GM23338 (cell line): ENCODE data around the gene FANCC. TPM values are rescaled to one million over a fixed set of nuclear protein-coding genes. Genes with fewer than 3 reads are reported as not detected.

Experiments
- ATAC-seq: fragments of 200-7000 bp; cut with Tn5 transposase; 3 replicates; pipeline ENCODE4 v1.9.1; 2020
- DNase-seq: peaks from one replicate; pipeline ENCODE4 v3.0.0-alpha.2; 2015; ENCODE audit warnings: low spot score
- H2AFZ ChIP-seq: fragments of 200-600 bp; sonication (generic); 2 replicates; pipeline ENCODE4 v1.8.0; 2016; ENCODE audit warnings: antibody characterized with exemption, mild to moderate bottlenecking, moderate library complexity
- H3F3A ChIP-seq: fragments of 200-600 bp; sonication (generic); replicated peaks from 2 replicates; pipeline ENCODE4 v1.8.0; 2017; ENCODE audit warnings: antibody characterized with exemption, mixed run types, low read depth
- H3K27ac ChIP-seq: fragments of 200-600 bp; sonication (generic); 2 replicates; pipeline ENCODE4 v1.6.1; 2016; ENCODE audit warnings: low read depth
- H3K27me3 ChIP-seq: fragments of 200-600 bp; sonication (generic); 2 replicates; pipeline ENCODE4 v1.8.0; 2016; ENCODE audit warnings: mild to moderate bottlenecking, mixed run types, moderate library complexity; ENCODE audit not compliant: insufficient read depth
- H3K36me3 ChIP-seq: fragments of 200-600 bp; sonication (generic); 2 replicates; pipeline ENCODE4 v1.8.0; 2016; ENCODE audit warnings: mild to moderate bottlenecking; ENCODE audit not compliant: insufficient read depth
- H3K4me1 ChIP-seq: fragments of 200-600 bp; sonication (generic); 2 replicates; pipeline ENCODE4 v1.8.0; 2016; ENCODE audit warnings: mild to moderate bottlenecking, moderate library complexity; ENCODE audit not compliant: insufficient read depth
- H3K4me2 ChIP-seq: fragments of 200-600 bp; sonication (generic); 2 replicates; pipeline ENCODE4 v1.7.1; 2017; ENCODE audit warnings: mixed run types
- H3K4me3 ChIP-seq: fragments of 200-600 bp; sonication (generic); 2 replicates; pipeline ENCODE4 v1.6.1; 2016; ENCODE audit warnings: mixed run types
- H3K79me2 ChIP-seq: fragments of 200-600 bp; sonication (generic); replicated peaks from 2 replicates; pipeline ENCODE4 v1.8.0; 2017; ENCODE audit warnings: mild to moderate bottlenecking; ENCODE audit not compliant: insufficient read depth
- H3K9me2 ChIP-seq: fragments of 200-600 bp; sonication (generic); 2 replicates; pipeline ENCODE4 v1.8.0; 2017; ENCODE audit not compliant: insufficient read depth
- H4K20me1 ChIP-seq: fragments of 200-600 bp; sonication (generic); replicated peaks from 2 replicates; pipeline ENCODE4 v1.8.0; 2017; ENCODE audit warnings: mild to moderate bottlenecking; ENCODE audit not compliant: insufficient read depth
- H3K27ac Mint-ChIP-seq: 2 replicates; pipeline ENCODE4 v1.8.0; 2020; ENCODE audit warnings: inconsistent platforms, mild to moderate bottlenecking, moderate library complexity, mixed read lengths
- H3K27me3 Mint-ChIP-seq: 3 replicates; pipeline ENCODE4 v1.8.0; 2022; ENCODE audit warnings: low read depth, mild to moderate bottlenecking, moderate library complexity, mixed read lengths, inconsistent platforms; ENCODE audit not compliant: insufficient read depth, poor library complexity
- H3K36me3 Mint-ChIP-seq: 3 replicates; pipeline ENCODE4 v1.8.0; 2021; ENCODE audit warnings: low read depth, mild to moderate bottlenecking, inconsistent platforms, moderate library complexity, mixed read lengths
- H3K4me1 Mint-ChIP-seq: 3 replicates; pipeline ENCODE4 v1.8.0; 2020; ENCODE audit warnings: mild to moderate bottlenecking, inconsistent platforms, mixed read lengths
- H3K4me3 Mint-ChIP-seq: 3 replicates; pipeline ENCODE4 v1.8.0; 2021; ENCODE audit warnings: moderate library complexity, mild to moderate bottlenecking, inconsistent platforms, mixed read lengths
- H3K9me3 Mint-ChIP-seq: 3 replicates; pipeline ENCODE4 v1.8.0; 2020; ENCODE audit warnings: moderate library complexity, mild to moderate bottlenecking, inconsistent platforms, mixed read lengths
- CREB1 ChIP-seq: fragments of 250-450 bp; sonication (Bioruptor Pico); IDR thresholded peaks from 2 replicates; pipeline ENCODE4 v1.5.0; 2020; ENCODE audit warnings: low read depth, mild to moderate bottlenecking, moderate library complexity
- EZH2phosphoT487 ChIP-seq: fragments of 200-600 bp; sonication (generic); IDR thresholded peaks from one replicate; pipeline ENCODE4 v1.8.1; 2018; ENCODE audit warnings: antibody characterized with exemption; ENCODE audit not compliant: unreplicated experiment
- JUNB ChIP-seq: IDR thresholded peaks from one replicate; pipeline ENCODE4 v1.6.1; 2016; ENCODE audit warnings: antibody characterized with exemption; ENCODE audit not compliant: unreplicated experiment
- NANOG ChIP-seq: IDR thresholded peaks from 2 replicates; pipeline ENCODE4 v1.6.1; 2016; ENCODE audit warnings: antibody characterized with exemption, borderline replicate concordance
- POLR2AphosphoS5 ChIP-seq: IDR thresholded peaks from 2 replicates; pipeline ENCODE4 v1.6.1; 2016; ENCODE audit warnings: antibody characterized with exemption, low read depth
- STAT1 ChIP-seq: IDR thresholded peaks from one replicate; pipeline ENCODE4 v1.6.1; 2016; ENCODE audit warnings: antibody characterized with exemption; ENCODE audit not compliant: unreplicated experiment
- ZNF114 ChIP-seq: fragments of 250-450 bp; sonication (Bioruptor Pico); IDR thresholded peaks from 2 replicates; pipeline ENCODE4 v1.5.0; 2020; ENCODE audit warnings: mild to moderate bottlenecking, moderate library complexity
- ZNF331 ChIP-seq: fragments of 250-450 bp; sonication (Bioruptor Pico); IDR thresholded peaks from 2 replicates; pipeline ENCODE4 v1.5.0; 2020; ENCODE audit warnings: low read depth, mild to moderate bottlenecking, moderate library complexity
- polyA plus RNA-seq: library from polyadenylated mRNA; unstranded; fragments of >200 nt; fragmentation: Nextera tagmentation; extraction: Ambion mirVana; gene quantifications from 2 replicates; pipeline ENCODE4 v1.2.1, GENCODE V29; 2016
- total RNA-seq: library from RNA; depleted of rRNA; stranded (reverse); fragments of >200 nt; shearing (Covaris generic); gene quantifications from 2 replicates; pipeline ENCODE4 v1.2.3, GENCODE V29; 2014
- TF ChIP-seq, protein P1 (sequence below): IDR thresholded peaks from 2 replicates; pipeline ENCODE4 v1.6.1; 2016; ENCODE audit warnings: antibody characterized with exemption
- TF ChIP-seq, protein P2 (sequence below), 2 experiments: fragments of 200-600 bp in 1 of 2; sonication (generic) in 1 of 2; conservative IDR thresholded peaks; 2 replicates each; pipeline versions ENCODE4 v1.5.1 to v1.6.1; 2016 to 2017; ENCODE audit warnings: antibody characterized with exemption in 2 of 2, low read depth in 2 of 2, mild to moderate bottlenecking in 2 of 2, moderate library complexity in 1 of 2

Gene FANCC
- total and polyA plus RNA-seq, 2 experiments from 2014 or later: 7.8 to 18.1 TPM

DNA sequence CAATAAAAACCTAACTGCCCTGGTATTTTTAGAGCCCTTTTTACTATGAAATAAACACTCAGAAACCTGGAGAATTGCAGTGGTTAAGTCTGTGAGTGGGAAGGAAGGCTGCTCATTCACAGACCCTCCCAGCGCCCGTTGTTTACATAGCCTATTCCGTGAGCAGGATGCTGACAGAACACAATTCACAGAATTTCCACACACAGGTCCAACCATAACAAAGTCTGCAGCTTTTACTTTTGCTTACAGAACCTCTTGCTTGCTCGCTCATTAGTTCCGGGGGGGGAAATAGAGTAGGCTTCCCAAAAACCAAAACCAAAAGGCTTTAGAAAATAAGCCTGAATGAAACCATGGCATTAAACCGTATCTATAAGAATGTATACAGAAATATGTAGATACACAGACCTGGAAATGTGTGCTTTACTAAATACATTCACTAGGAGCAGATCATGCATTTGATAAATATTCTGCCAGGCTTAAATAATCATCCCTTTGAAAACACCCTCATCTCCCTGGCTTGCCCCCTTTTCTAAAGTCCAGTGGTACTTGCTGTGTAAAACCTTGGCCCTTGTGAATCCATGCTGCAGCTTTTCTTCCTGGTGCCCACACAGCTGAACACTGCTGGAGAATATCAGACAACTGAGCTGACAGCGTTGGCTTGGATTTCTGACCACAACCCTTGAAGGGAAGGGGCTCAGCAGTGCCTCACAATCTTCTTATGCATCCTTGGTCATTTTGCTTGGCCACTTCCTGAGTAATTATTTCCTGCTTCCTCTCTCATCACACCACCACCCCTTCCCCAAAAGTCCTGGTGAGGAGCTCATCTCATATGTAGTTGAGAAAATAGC, 128.0 kb downstream of the FANCC start:
- H3K27ac Mint-ChIP-seq: no peak overlapping the region; the same call in 1 of the 2 replicates
- ATAC-seq (no peak), DNase-seq (no peak)
- Histone ChIP-seq H3K4me3 (no peak overlapping the region), H3K9me2 (peaks cover 3% of the 10 kb centered on the region), H3K79me2 (no peaks in the 10 kb centered on the region), H3F3A (no peaks in the 10 kb centered on the region), H3K4me2 (no peak overlapping the region), H3K27me3 (no peaks in the 10 kb centered on the region), H3K27ac (no peak overlapping the region), H4K20me1 (no peaks in the 10 kb centered on the region), H3K36me3 (no peaks in the 10 kb centered on the region), H3K4me1 (no peaks in the 10 kb centered on the region), H2AFZ (no peak overlapping the region)
- H3K4me3 Mint-ChIP-seq: no peak overlapping the region; the same call in 2 of the 3 replicates
- H3K9me3 Mint-ChIP-seq: no peaks in the 10 kb centered on the region
- H3K27me3 Mint-ChIP-seq: peaks cover 9% of the 10 kb centered on the region
- H3K4me1 Mint-ChIP-seq: peaks cover 29% of the 10 kb centered on the region
- TF ChIP-seq, protein P1, sequence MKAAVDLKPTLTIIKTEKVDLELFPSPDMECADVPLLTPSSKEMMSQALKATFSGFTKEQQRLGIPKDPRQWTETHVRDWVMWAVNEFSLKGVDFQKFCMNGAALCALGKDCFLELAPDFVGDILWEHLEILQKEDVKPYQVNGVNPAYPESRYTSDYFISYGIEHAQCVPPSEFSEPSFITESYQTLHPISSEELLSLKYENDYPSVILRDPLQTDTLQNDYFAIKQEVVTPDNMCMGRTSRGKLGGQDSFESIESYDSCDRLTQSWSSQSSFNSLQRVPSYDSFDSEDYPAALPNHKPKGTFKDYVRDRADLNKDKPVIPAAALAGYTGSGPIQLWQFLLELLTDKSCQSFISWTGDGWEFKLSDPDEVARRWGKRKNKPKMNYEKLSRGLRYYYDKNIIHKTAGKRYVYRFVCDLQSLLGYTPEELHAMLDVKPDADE: no peak
- no peak for TF ChIP-seq STAT1
- TF ChIP-seq JUNB: no peak
- TF ChIP-seq ZNF114 (CRISPR knock-in tag): no peak
- TF ChIP-seq, protein P2, sequence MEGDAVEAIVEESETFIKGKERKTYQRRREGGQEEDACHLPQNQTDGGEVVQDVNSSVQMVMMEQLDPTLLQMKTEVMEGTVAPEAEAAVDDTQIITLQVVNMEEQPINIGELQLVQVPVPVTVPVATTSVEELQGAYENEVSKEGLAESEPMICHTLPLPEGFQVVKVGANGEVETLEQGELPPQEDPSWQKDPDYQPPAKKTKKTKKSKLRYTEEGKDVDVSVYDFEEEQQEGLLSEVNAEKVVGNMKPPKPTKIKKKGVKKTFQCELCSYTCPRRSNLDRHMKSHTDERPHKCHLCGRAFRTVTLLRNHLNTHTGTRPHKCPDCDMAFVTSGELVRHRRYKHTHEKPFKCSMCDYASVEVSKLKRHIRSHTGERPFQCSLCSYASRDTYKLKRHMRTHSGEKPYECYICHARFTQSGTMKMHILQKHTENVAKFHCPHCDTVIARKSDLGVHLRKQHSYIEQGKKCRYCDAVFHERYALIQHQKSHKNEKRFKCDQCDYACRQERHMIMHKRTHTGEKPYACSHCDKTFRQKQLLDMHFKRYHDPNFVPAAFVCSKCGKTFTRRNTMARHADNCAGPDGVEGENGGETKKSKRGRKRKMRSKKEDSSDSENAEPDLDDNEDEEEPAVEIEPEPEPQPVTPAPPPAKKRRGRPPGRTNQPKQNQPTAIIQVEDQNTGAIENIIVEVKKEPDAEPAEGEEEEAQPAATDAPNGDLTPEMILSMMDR (conservative IDR thresholded peaks at IDR 0.05; ENCODE audit: low read depth in 2 of 2): no peak
- no peak for TF ChIP-seq POLR2AphosphoS5
- no peak for TF ChIP-seq NANOG
- TF ChIP-seq CREB1 (CRISPR knock-in tag): no peak
- H3K36me3 Mint-ChIP-seq: no peaks in the 10 kb centered on the region

DNA sequence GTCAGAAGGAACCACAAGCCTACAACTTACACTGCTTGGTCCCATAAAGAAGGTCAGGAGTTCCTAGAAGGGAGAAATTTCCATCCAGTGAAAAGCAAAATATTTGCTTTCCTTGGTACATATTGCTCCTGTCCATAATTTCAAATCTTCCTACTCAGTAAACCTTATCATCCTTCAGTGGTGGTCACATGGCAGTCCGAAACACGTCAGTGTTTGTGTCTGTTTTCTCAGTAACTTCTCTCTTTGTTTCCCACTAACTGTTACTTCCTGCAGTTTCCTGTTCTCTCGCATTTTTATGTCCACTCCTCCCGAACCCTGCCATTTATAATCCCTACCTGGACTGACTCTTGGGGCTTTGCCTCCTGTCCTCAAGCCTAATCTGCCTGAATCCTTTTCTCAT, 129.1 kb downstream of the FANCC start:
- no peak overlapping the region for H3K4me3 ChIP-seq
- no peaks in the 10 kb centered on the region for H4K20me1 ChIP-seq
- H3K27ac ChIP-seq: no peak overlapping the region
- Mint-ChIP-seq H3K27ac (no peak overlapping the region), H3K27me3 (peaks cover 6% of the 10 kb centered on the region), H3K4me3 (no peak overlapping the region), H3K9me3 (no peaks in the 10 kb centered on the region), H3K4me1 (peaks cover 36% of the 10 kb centered on the region), H3K36me3 (no peaks in the 10 kb centered on the region)
- no peaks in the 10 kb centered on the region for H3K27me3 ChIP-seq
- H3K79me2 ChIP-seq: no peaks in the 10 kb centered on the region
- no peak overlapping the region for H3K4me2 ChIP-seq
- ATAC-seq: no peak
- H3K4me1 ChIP-seq: peaks cover 4% of the 10 kb centered on the region; the same call in 1 of the 2 replicates
- no peaks in the 10 kb centered on the region for H3K36me3 ChIP-seq
- no peaks in the 10 kb centered on the region for H3F3A ChIP-seq
- no peaks in the 10 kb centered on the region; the same call in 1 of the 2 replicates for H3K9me2 ChIP-seq
- no peak for DNase-seq
- H2AFZ ChIP-seq: no peak overlapping the region
- no peak for TF ChIP-seq STAT1
- no peak for TF ChIP-seq CREB1 (CRISPR knock-in tag)
- no peak for TF ChIP-seq ZNF331 (CRISPR knock-in tag)
- no peak for TF ChIP-seq NANOG
- TF ChIP-seq POLR2AphosphoS5: no peak
- TF ChIP-seq ZNF114 (CRISPR knock-in tag): no peak
- TF ChIP-seq, protein P1: no peak
- TF ChIP-seq EZH2phosphoT487: no peak
- TF ChIP-seq, protein P2 (conservative IDR thresholded peaks at IDR 0.05; ENCODE audit: low read depth in 2 of 2): no peak
- no peak for TF ChIP-seq JUNB
